HCT116 (cell line): ENCODE data around the gene CRYGD. TPM values are rescaled to one million over a fixed set of nuclear protein-coding genes. Genes with fewer than 3 reads are reported as not detected.

ENCODE experiments used
- ATAC-seq: fragments of 200-7000 bp; cut with Tn5 transposase; 2 replicates; pipeline ENCODE4 v1.9.1; 2020; ENCODE audit warnings: mild to moderate bottlenecking, moderate library complexity
- BruUV-seq: library from RNA; stranded (reverse); fragments of 400-500 nt; replicated peaks from 2 replicates; lab custom pipeline; 2021; lab: Mats Ljungman, UMichigan
- CTCF ChIA-PET: fragments of 300-600 bp; sonication (Branson Sonifier 250); formaldehyde crosslinking; loops from one replicate; lab custom pipeline; 2021; ENCODE audit warnings: antibody characterized with exemption; lab: Charles Lee
- POLR2A ChIA-PET: fragments of 300-600, 350-600 bp; sonication (Branson Sonifier 250); formaldehyde crosslinking; loops from one replicate; lab custom pipeline; 2021; ENCODE audit warnings: antibody characterized with exemption; lab: Charles Lee
- RAD21 ChIA-PET, 2 experiments: fragments of 300-600 bp; sonication (Branson Sonifier 250); formaldehyde crosslinking; loops; one replicate each; lab custom pipeline; 2023; ENCODE audit warnings: low total read pairs in 2 of 2; ENCODE audit not compliant: uncharacterized antibody in 2 of 2, unreplicated experiment in 2 of 2, low non-redundant PET in 1 of 2; lab: Charles Lee
- DNase-seq: peaks from one replicate; pipeline ENCODE4 v3.0.0-alpha.2; 2010; ENCODE audit warnings: low read depth, low spot score
- H2AFZ ChIP-seq: fragments of 200-600 bp; shearing (Covaris generic), sonication (generic); 2 replicates; pipeline ENCODE4 v1.6.1; 2017; ENCODE audit warnings: low read depth, mixed run types, mixed read lengths, antibody characterized with exemption, low read length; ENCODE audit not compliant: poor library complexity, severe bottlenecking
- H3K27ac ChIP-seq: 2 replicates; pipeline ENCODE4 v1.5.1; 2012; ENCODE audit warnings: low read depth, low read length
- H3K27me3 ChIP-seq: fragments of 200-600 bp; sonication (generic); 2 replicates; pipeline ENCODE4 v1.6.1; 2016; ENCODE audit warnings: mixed run types, low read length, mixed read lengths; ENCODE audit not compliant: insufficient read depth
- H3K36me3 ChIP-seq, 2 experiments: fragments of 200-500 bp in 1 of 2; fragments of 200-600 bp in 1 of 2; sonication (Bioruptor generic) in 1 of 2; sonication (generic) in 1 of 2; 2 replicates each; pipeline versions ENCODE4 v1.5.1 to v1.6.1; 2014 to 2016; ENCODE audit warnings: low read length in 2 of 2, inconsistent platforms in 1 of 2, mixed read lengths in 1 of 2, mixed run types in 1 of 2; ENCODE audit not compliant: insufficient read depth in 2 of 2, control insufficient read depth in 1 of 2
- H3K4me1 ChIP-seq, 2 experiments: fragments of 200-600 bp in 1 of 2; sonication (generic) in 1 of 2; 2 replicates each; pipeline versions ENCODE4 v1.5.1 to v1.6.1; 2012 to 2017; ENCODE audit warnings: low read length in 2 of 2, inconsistent platforms in 1 of 2, mild to moderate bottlenecking in 1 of 2, mixed read lengths in 1 of 2, mixed run types in 1 of 2, moderate library complexity in 1 of 2; ENCODE audit not compliant: insufficient read depth in 2 of 2, control insufficient read depth in 1 of 2
- H3K4me2 ChIP-seq: fragments of 200-600 bp; sonication (generic); 2 replicates; pipeline ENCODE4 v1.6.1; 2017; ENCODE audit warnings: mixed run types, low read length, mixed read lengths
- H3K4me3 ChIP-seq, 2 experiments: fragments of 200-600 bp in 1 of 2; sonication (generic) in 1 of 2; replicated peaks in 1 of 2; 2 replicates each; pipeline ENCODE4 v1.5.1; 2011 to 2016; ENCODE audit warnings: low read length in 2 of 2, control low read depth in 1 of 2, low read depth in 1 of 2, mild to moderate bottlenecking in 1 of 2, mixed read lengths in 1 of 2, mixed run types in 1 of 2
- H3K79me2 ChIP-seq: fragments of 200-600 bp; sonication (generic); 2 replicates; pipeline ENCODE4 v1.6.1; 2017; ENCODE audit warnings: mild to moderate bottlenecking, mixed run types, low read length, moderate library complexity, mixed read lengths; ENCODE audit not compliant: insufficient read depth
- H3K9ac ChIP-seq: fragments of 200-600 bp; sonication (generic); 2 replicates; pipeline ENCODE4 v1.6.1; 2016; ENCODE audit warnings: low read length, mixed read lengths
- H3K9me2 ChIP-seq: fragments of 200-600 bp; sonication (generic), shearing (Covaris generic); 2 replicates; pipeline ENCODE4 v1.6.1; 2017; ENCODE audit warnings: mixed run types, mild to moderate bottlenecking, moderate library complexity; ENCODE audit not compliant: insufficient read depth
- H3K9me3 ChIP-seq, 2 experiments: fragments of 200-500 bp in 1 of 2; fragments of 200-600 bp in 1 of 2; sonication (Bioruptor generic) in 1 of 2; sonication (generic) in 1 of 2; 2 replicates each; pipeline ENCODE4 v1.6.1; 2014 to 2017; ENCODE audit warnings: low read length in 2 of 2, mixed read lengths in 2 of 2, inconsistent platforms in 1 of 2, low read depth in 1 of 2, mild to moderate bottlenecking in 1 of 2, mixed run types in 1 of 2, moderate library complexity in 1 of 2; ENCODE audit not compliant: control insufficient read depth in 1 of 2, insufficient read depth in 1 of 2
- H4K20me1 ChIP-seq: fragments of 200-600 bp; sonication (generic), shearing (Covaris generic); 2 replicates; pipeline ENCODE4 v1.6.1; 2017; ENCODE audit warnings: mixed run types, mild to moderate bottlenecking, moderate library complexity; ENCODE audit not compliant: insufficient read depth
- EGR1 ChIP-seq: IDR thresholded peaks from 2 replicates; pipeline ENCODE4 v1.6.1; 2012; ENCODE audit warnings: low read depth
- EZH2 ChIP-seq: fragments of 200-600 bp; sonication (generic); IDR thresholded peaks from 2 replicates; pipeline ENCODE4 v1.6.1; 2017; ENCODE audit warnings: antibody characterized with exemption, mixed run types
- SIN3A ChIP-seq: IDR thresholded peaks from 2 replicates; pipeline ENCODE4 v1.6.1; 2012; ENCODE audit warnings: low read depth
- YY1 ChIP-seq: IDR thresholded peaks from 2 replicates; pipeline ENCODE4 v1.6.1; 2011; ENCODE audit warnings: low read length, low read depth, moderate library complexity, mild to moderate bottlenecking; ENCODE audit not compliant: insufficient replicate concordance; ENCODE audit errors: extremely low read depth
- ZNF274 ChIP-seq: fragments of 200-500 bp; sonication (Bioruptor generic); IDR thresholded peaks from 2 replicates; pipeline ENCODE4 v1.6.1; 2014; ENCODE audit warnings: mild to moderate bottlenecking, low read depth, low read length, inconsistent platforms
- intact Hi-C: fragments of 100-400 bp; cut with micrococcal nuclease; formaldehyde crosslinking; loops from 2 replicates; pipeline ENCODE4 v1.10.0; 2022
- total RNA-seq: library from RNA; stranded (reverse); gene quantifications from one replicate; pipeline ENCODE4 v1.2.1, GENCODE V29; 2021; ENCODE audit not compliant: unreplicated experiment
- TF ChIP-seq, protein P1 (sequence below), 3 experiments: fragments of 200-600 bp in 1 of 3; sonication (generic) in 1 of 3; IDR thresholded peaks in 2 of 3; conservative IDR thresholded peaks in 1 of 3; 2 replicates each; pipeline ENCODE4 v1.5.1; 2012 to 2017; ENCODE audit warnings: low read depth in 2 of 3, low read length in 2 of 3, antibody characterized with exemption in 1 of 3, borderline replicate concordance in 1 of 3, control low read depth in 1 of 3, mild to moderate bottlenecking in 1 of 3, mixed read lengths in 1 of 3, mixed run types in 1 of 3, moderate library complexity in 1 of 3; ENCODE audit not compliant: insufficient read depth in 1 of 3
- TF ChIP-seq, protein P2 (sequence below): IDR thresholded peaks from 2 replicates; pipeline ENCODE4 v1.6.1; 2012
- TF ChIP-seq, protein P3 (sequence below): IDR thresholded peaks from 2 replicates; pipeline ENCODE4 v1.6.1; 2011; ENCODE audit warnings: mild to moderate bottlenecking, low read length, moderate library complexity; ENCODE audit not compliant: insufficient replicate concordance; ENCODE audit errors: extremely low read depth

The CRYGD gene
- total RNA-seq, 1 experiment from 2014 or later: not detected

DNA sequence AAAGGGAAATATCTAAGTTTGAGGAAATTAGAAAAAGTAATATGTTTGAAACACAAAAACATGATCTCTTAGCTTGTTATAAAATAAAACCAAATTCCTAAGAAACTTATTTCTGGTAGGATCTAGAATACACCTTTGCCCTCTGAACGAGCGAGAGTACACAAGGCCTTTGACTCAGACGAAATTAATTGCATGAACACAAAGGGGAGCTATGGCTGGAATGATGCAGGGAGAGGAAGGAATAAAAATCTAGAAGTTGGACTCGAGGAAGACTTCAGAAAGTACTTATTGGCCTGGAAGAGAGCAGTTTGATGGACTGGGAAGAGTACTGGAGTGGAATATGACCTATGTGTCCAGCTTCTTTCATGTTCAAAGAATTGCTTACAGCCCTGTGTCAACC, 927 bp upstream of the CRYGD start (continued):
- TF ChIP-seq, protein P1, sequence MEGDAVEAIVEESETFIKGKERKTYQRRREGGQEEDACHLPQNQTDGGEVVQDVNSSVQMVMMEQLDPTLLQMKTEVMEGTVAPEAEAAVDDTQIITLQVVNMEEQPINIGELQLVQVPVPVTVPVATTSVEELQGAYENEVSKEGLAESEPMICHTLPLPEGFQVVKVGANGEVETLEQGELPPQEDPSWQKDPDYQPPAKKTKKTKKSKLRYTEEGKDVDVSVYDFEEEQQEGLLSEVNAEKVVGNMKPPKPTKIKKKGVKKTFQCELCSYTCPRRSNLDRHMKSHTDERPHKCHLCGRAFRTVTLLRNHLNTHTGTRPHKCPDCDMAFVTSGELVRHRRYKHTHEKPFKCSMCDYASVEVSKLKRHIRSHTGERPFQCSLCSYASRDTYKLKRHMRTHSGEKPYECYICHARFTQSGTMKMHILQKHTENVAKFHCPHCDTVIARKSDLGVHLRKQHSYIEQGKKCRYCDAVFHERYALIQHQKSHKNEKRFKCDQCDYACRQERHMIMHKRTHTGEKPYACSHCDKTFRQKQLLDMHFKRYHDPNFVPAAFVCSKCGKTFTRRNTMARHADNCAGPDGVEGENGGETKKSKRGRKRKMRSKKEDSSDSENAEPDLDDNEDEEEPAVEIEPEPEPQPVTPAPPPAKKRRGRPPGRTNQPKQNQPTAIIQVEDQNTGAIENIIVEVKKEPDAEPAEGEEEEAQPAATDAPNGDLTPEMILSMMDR (IDR thresholded peaks at IDR 0.05 in 2 of 3, conservative IDR thresholded peaks at IDR 0.05 in 1 of 3; ENCODE audit: borderline replicate concordance in 1 of 3, insufficient read depth in 1 of 3, low read depth in 2 of 3, low read length in 2 of 3): no peak
- TF ChIP-seq SIN3A: no peak
- no peak for TF ChIP-seq YY1
- TF ChIP-seq, protein P2, sequence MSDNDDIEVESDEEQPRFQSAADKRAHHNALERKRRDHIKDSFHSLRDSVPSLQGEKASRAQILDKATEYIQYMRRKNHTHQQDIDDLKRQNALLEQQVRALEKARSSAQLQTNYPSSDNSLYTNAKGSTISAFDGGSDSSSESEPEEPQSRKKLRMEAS: no peak
- TF ChIP-seq EZH2: no peak
- no peak for TF ChIP-seq EGR1
- TF ChIP-seq ZNF274: no peak
- TF ChIP-seq, protein P3, sequence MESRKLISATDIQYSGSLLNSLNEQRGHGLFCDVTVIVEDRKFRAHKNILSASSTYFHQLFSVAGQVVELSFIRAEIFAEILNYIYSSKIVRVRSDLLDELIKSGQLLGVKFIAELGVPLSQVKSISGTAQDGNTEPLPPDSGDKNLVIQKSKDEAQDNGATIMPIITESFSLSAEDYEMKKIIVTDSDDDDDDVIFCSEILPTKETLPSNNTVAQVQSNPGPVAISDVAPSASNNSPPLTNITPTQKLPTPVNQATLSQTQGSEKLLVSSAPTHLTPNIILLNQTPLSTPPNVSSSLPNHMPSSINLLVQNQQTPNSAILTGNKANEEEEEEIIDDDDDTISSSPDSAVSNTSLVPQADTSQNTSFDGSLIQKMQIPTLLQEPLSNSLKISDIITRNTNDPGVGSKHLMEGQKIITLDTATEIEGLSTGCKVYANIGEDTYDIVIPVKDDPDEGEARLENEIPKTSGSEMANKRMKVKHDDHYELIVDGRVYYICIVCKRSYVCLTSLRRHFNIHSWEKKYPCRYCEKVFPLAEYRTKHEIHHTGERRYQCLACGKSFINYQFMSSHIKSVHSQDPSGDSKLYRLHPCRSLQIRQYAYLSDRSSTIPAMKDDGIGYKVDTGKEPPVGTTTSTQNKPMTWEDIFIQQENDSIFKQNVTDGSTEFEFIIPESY: no peak

DNA sequence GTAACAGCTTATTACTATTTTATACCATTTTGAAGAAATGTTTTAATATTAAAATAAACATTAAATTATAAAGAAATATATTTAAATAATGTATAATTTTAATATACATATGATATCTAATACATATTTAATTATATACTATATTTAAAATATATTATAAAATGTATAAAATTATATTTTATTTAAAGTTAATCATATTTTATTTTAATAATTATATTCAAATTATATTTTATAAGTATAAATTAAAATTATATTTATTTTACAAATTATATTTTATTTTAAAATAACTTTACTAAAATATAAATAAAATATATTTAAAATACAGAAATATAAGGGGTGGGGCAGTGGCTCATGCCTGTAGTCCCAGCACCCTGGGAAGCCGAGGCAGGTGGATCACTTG, 2.1 kb downstream of the CRYGD start:
- Histone ChIP-seq H3K4me2 (no peak overlapping the region), H3K36me3 (no peaks in the 10 kb centered on the region), H2AFZ (no peak overlapping the region), H3K9me2 (no peaks in the 10 kb centered on the region), H3K9ac (no peak overlapping the region), H4K20me1 (no peaks in the 10 kb centered on the region), H3K4me3 (no peak overlapping the region), H3K9me3 (no peaks in the 10 kb centered on the region), H3K4me1 (no peaks in the 10 kb centered on the region), H3K79me2 (no peaks in the 10 kb centered on the region), H3K27ac (no peak overlapping the region), H3K27me3 (no peaks in the 10 kb centered on the region)
- intact Hi-C loops: no loop called here
- TF ChIP-seq, protein P2: no peak
- DNase-seq: no peak
- POLR2A ChIA-PET: no interaction called here
- no peak for ATAC-seq
- no TSS peak for BruUV-seq
- RAD21 ChIA-PET: no interaction called here
- CTCF ChIA-PET: no interaction called here
